CD8-positive, alpha-beta memory T cell (primary cell): ENCODE measurements around the gene MKLN1. TPM values are rescaled to one million over a fixed set of nuclear protein-coding genes. Genes with fewer than 3 reads are reported as not detected.

Experiments
- CTCF ChIA-PET: fragments of 350-600 bp; sonication (Branson Sonifier 250); formaldehyde crosslinking; loops from one replicate; lab custom pipeline; 2021; ENCODE audit warnings: antibody characterized with exemption; lab: Charles Lee
- POLR2A ChIA-PET: fragments of 350-600 bp; sonication (Branson Sonifier 250); formaldehyde crosslinking; loops from one replicate; lab custom pipeline; 2021; ENCODE audit warnings: antibody characterized with exemption; lab: Charles Lee
- DNase-seq, 5 donors: peaks; one replicate each; pipeline versions ENCODE4 v3.0.0 to v3.0.0-alpha.2; 2020 to 2022; ENCODE audit warnings: mixed read lengths in 1 of 5
- H3K27ac ChIP-seq: one replicate; pipeline ENCODE4 v1.7.0; 2013; ENCODE audit warnings: low read depth, mild to moderate bottlenecking, low read length, moderate library complexity
- H3K27me3 ChIP-seq: 2 replicates; pipeline ENCODE4 v1.7.0; 2013; ENCODE audit warnings: low read length, mild to moderate bottlenecking; ENCODE audit not compliant: insufficient read depth, poor library complexity, severe bottlenecking
- H3K36me3 ChIP-seq: 2 replicates; pipeline ENCODE4 v1.7.0; 2013; ENCODE audit warnings: mild to moderate bottlenecking, low read length, moderate library complexity; ENCODE audit not compliant: insufficient read depth
- H3K4me1 ChIP-seq: 2 replicates; pipeline ENCODE4 v1.7.0; 2013; ENCODE audit warnings: mild to moderate bottlenecking, low read length, moderate library complexity; ENCODE audit not compliant: insufficient read depth
- H3K4me3 ChIP-seq: 2 replicates; pipeline ENCODE4 v1.7.0; 2013; ENCODE audit warnings: mild to moderate bottlenecking, low read length
- H3K9me3 ChIP-seq: 2 replicates; pipeline ENCODE4 v1.7.0; 2013; ENCODE audit warnings: mild to moderate bottlenecking, low read length
- H3K27ac Mint-ChIP-seq, 8 donors: one replicate each; pipeline ENCODE4 v1.8.0; 2020 to 2021; ENCODE audit warnings: mixed read lengths in 8 of 8, mild to moderate bottlenecking in 6 of 8, inconsistent platforms in 3 of 8, moderate library complexity in 3 of 8
- H3K27me3 Mint-ChIP-seq, 2 donors: one replicate each; pipeline ENCODE4 v1.8.0; 2020 to 2021; ENCODE audit warnings: mixed read lengths in 2 of 2, mild to moderate bottlenecking in 1 of 2, moderate library complexity in 1 of 2
- H3K36me3 Mint-ChIP-seq, 3 donors: one replicate each; pipeline ENCODE4 v1.8.0; 2020 to 2021; ENCODE audit warnings: mixed read lengths in 3 of 3, inconsistent platforms in 1 of 3, mild to moderate bottlenecking in 1 of 3
- H3K4me1 Mint-ChIP-seq, 3 donors: one replicate each; pipeline ENCODE4 v1.8.0; 2020 to 2021; ENCODE audit warnings: mixed read lengths in 3 of 3, inconsistent platforms in 1 of 3, mild to moderate bottlenecking in 1 of 3
- H3K4me3 Mint-ChIP-seq, 7 donors: one replicate each; pipeline ENCODE4 v1.8.0; 2020 to 2021; ENCODE audit warnings: mixed read lengths in 7 of 7, mild to moderate bottlenecking in 6 of 7, moderate library complexity in 4 of 7, inconsistent platforms in 2 of 7
- H3K9me3 Mint-ChIP-seq, 5 donors: one replicate each; pipeline ENCODE4 v1.8.0; 2020 to 2022; ENCODE audit warnings: mixed read lengths in 5 of 5, mild to moderate bottlenecking in 3 of 5, moderate library complexity in 2 of 5, inconsistent platforms in 1 of 5
- polyA plus RNA-seq: library from polyadenylated mRNA; unstranded; fragments of 300-500 nt; fragmentation: Illumina TruSeq; gene quantifications from one replicate; pipeline ENCODE4 v1.2.3, GENCODE V29; 2021
- total RNA-seq, 2 experiments: library from RNA; stranded (reverse); gene quantifications; one replicate each; pipeline ENCODE4 v1.2.3, GENCODE V29; 2021

The MKLN1 gene
- total and polyA plus RNA-seq, 3 experiments from 2014 or later = 21.8 to 34.0 (median 31.0) TPM

DNA sequence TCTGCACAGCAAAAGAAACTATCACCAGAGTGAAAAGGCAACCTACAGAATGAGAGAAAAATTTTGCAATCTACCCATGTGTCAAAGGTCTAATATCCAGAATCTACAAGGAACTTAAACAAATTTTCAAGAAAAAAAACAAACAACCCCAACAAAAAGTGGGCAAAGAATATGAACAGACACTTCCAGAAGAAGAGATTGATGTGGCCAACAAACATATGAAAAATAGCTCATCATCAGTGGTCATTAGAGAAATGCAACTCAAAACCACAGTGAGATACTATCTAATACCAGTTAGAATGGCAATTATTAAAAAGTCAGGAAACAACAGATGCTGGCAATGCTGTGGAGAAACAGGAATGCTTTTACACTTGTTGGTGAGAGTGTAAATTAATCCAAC lies 7.1 kb upstream of the MKLN1 start:
- ChIA-PET CTCF (no interaction called here), POLR2A (no interaction called here)
- Mint-ChIP-seq H3K4me3 (peak overlapping the region in 1 of 7 donors; percentile 63), H3K4me1 (peaks cover 13 to 32% (median 22%) of the 10 kb centered on the region in 3 donors), H3K27ac (no peak overlapping the region), H3K27me3 (peaks cover 9 to 14% of the 10 kb centered on the region in 2 donors), H3K9me3 (no peaks in the 10 kb centered on the region), H3K36me3 (peaks cover 0 to 7% (median 4%) of the 10 kb centered on the region in 3 donors)
- no peak overlapping the region for H3K4me3 ChIP-seq
- H3K4me1 ChIP-seq = no peaks in the 10 kb centered on the region
- no peaks in the 10 kb centered on the region for H3K36me3 ChIP-seq
- H3K27ac ChIP-seq = no peak overlapping the region
- no peak for DNase-seq
- no peaks in the 10 kb centered on the region for H3K9me3 ChIP-seq
- no peaks in the 10 kb centered on the region for H3K27me3 ChIP-seq

DNA sequence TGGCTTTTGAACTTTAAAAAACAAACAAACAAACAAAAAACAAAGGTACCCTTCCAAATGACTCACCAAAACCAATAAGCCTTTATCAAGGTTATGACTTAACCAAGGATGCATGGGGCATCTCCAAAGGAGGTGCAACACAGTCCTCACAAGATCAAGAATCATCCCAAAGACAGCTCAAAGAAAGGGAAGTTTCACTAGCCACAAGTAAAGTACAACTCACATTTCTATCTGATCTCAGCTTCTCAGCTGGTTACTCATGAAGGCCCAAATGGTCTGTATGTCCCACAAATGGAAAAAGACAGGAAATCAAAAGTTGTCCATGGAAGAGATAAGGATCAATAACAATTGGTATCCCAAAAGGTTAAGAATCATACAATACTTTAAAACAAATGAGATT lies 6.0 kb upstream of the MKLN1 start:
- Histone ChIP-seq H3K4me1 (peaks cover 2% of the 10 kb centered on the region), H3K9me3 (no peaks in the 10 kb centered on the region), H3K27me3 (no peaks in the 10 kb centered on the region), H3K36me3 (no peaks in the 10 kb centered on the region), H3K27ac (no peak overlapping the region), H3K4me3 (no peak overlapping the region)
- peaks cover 20 to 41% (median 32%) of the 10 kb centered on the region in 3 donors for H3K4me1 Mint-ChIP-seq
- H3K27me3 Mint-ChIP-seq = peaks cover 4 to 9% of the 10 kb centered on the region in 2 donors
- no peak for DNase-seq
- CTCF ChIA-PET = no interaction called here
- peaks cover 0 to 7% (median 2%) of the 10 kb centered on the region in 3 donors for H3K36me3 Mint-ChIP-seq
- H3K4me3 Mint-ChIP-seq = peak overlapping the region in 1 of 7 donors; percentile 2
- no peaks in the 10 kb centered on the region for H3K9me3 Mint-ChIP-seq
- POLR2A ChIA-PET = no interaction called here
- H3K27ac Mint-ChIP-seq = peak overlapping the region in 1 of 8 donors; percentile 32

- Histone ChIP-seq H3K27ac (no peak overlapping the region), H3K4me3 (no peak overlapping the region), H3K27me3 (no peaks in the 10 kb centered on the region), H3K4me1 (peaks cover 5% of the 10 kb centered on the region), H3K9me3 (no peaks in the 10 kb centered on the region), H3K36me3 (no peaks in the 10 kb centered on the region)
- Mint-ChIP-seq H3K27me3 (peaks cover under 1 to 6% of the 10 kb centered on the region in 2 donors), H3K4me3 (peak overlapping the region in 1 of 7 donors; percentile 2), H3K36me3 (peaks cover under 1 to 7% (median 2%) of the 10 kb centered on the region in 3 donors), H3K9me3 (no peaks in the 10 kb centered on the region), H3K27ac (peak overlapping the region in 1 of 8 donors; percentile 31), H3K4me1 (peaks cover 24 to 45% (median 36%) of the 10 kb centered on the region in 3 donors)
- no peak for DNase-seq
- ChIA-PET POLR2A (no interaction called here), CTCF (no interaction called here)
These were observed 5.6 kb upstream of the MKLN1 start for GRCh38 chr7:131322061-131322460.

DNA sequence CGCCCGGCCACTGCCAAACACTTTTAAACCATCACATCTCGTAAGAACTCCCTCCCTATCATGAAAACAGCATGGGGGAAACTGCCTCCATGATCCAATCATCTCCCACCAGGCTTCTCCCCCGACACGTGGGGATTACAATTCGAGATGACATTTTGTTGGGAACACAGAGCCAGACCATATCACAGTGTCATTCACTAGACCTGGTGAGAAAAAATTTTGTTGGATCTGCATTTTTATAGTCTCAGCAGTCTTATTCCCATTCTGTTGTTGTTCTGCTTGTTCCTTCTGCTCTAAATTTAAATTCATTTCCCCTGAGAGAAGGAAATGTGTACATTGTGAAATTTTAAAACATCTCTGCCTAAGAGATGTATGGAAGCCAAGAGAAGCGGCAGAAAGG lies 4.8 kb upstream of the MKLN1 start:
- Histone ChIP-seq H3K36me3 (no peaks in the 10 kb centered on the region), H3K27me3 (no peaks in the 10 kb centered on the region), H3K27ac (no peak overlapping the region), H3K4me3 (no peak overlapping the region), H3K9me3 (no peaks in the 10 kb centered on the region), H3K4me1 (peaks cover 5% of the 10 kb centered on the region)
- Mint-ChIP-seq H3K36me3 (peaks cover 0 to 10% (median 7%) of the 10 kb centered on the region in 3 donors), H3K4me1 (peaks cover 29 to 52% (median 37%) of the 10 kb centered on the region in 3 donors), H3K27me3 (peaks cover 0 to 5% of the 10 kb centered on the region in 2 donors), H3K4me3 (peak overlapping the region in 1 of 7 donors; percentile 32), H3K9me3 (no peaks in the 10 kb centered on the region), H3K27ac (no peak overlapping the region)
- DNase-seq = no peak
- ChIA-PET POLR2A (interaction anchor here (0.6 kb wide), 1 partner anchor 7 kb away, joined by 10 read pairs; no protein-coding TSS in a partner anchor), CTCF (no interaction called here)

DNA sequence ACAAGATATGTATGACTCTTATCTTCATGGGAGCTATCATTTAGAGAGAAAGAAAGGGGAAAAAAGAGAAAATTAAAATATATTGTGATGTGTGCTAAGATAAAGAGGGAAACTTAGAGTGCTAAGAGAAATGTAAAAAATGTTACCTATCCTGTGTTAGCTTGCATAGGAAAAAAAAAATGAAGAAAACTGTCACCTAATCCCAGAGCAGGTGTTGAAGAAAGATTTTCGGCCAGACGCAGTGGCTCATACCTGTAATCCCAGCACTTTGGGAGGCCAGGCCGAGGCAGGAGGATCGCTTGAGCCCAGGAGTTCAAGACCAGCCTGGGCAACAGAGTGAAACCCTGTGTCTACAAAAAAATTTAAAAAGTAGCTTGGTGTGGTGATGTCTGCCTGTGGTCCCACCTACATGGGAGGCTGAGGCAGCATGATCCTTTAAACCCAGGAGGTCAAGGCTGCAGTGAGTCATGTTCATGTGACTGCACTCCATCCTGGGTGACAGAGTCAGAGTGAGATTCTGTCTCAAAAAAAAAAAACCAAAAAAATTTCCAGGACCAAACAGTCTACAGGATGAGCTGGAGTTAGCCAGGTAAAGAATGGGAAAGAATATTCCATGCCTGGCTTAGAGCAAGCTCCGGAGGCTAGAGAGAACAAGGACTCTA lies 2.4 kb upstream of the MKLN1 start:
- Mint-ChIP-seq H3K9me3 (no peaks in the 10 kb centered on the region), H3K27ac (peak overlapping the region in 4 of 8 donors; percentile 26 to 96 (median 77)), H3K4me3 (peak overlapping the region; percentile 18 to 84 (median 56)), H3K36me3 (peaks cover 0 to 18% (median 4%) of the 10 kb centered on the region in 3 donors), H3K27me3 (no peaks in the 10 kb centered on the region), H3K4me1 (peaks cover 50 to 77% (median 59%) of the 10 kb centered on the region in 3 donors)
- DNase-seq = no peak
- Histone ChIP-seq H3K27ac (no peak overlapping the region), H3K36me3 (no peaks in the 10 kb centered on the region), H3K27me3 (no peaks in the 10 kb centered on the region), H3K9me3 (no peaks in the 10 kb centered on the region), H3K4me1 (peaks cover 18% of the 10 kb centered on the region), H3K4me3 (no peak overlapping the region)
- ChIA-PET POLR2A (interaction anchor here (1.3 kb wide), 1 partner anchor 215 kb away, joined by 4 read pairs; no protein-coding TSS in a partner anchor), CTCF (interaction anchor here (1.3 kb wide), 1 partner anchor 428 kb away, joined by 4 read pairs; no protein-coding TSS in a partner anchor)

GRCh38 chr7:131326576-131326975 lies 1.1 kb upstream of the MKLN1 start:
- peak overlapping the region; percentile 21 to 98 (median 93) for H3K27ac Mint-ChIP-seq
- H3K4me3 Mint-ChIP-seq = peak overlapping the region; percentile 88 to 100 (median 98)
- ChIA-PET CTCF (interaction anchor here (0.7 to 1.8 kb wide), 4 partner anchors 24 to 430 kb away, joined by 3 to 7 read pairs (median 4); no protein-coding TSS in a partner anchor), POLR2A (interaction anchor here (0.6 to 1.7 kb wide), 3 partner anchors 217 to 223 kb away, joined by 6 to 12 read pairs (median 7); no protein-coding TSS in a partner anchor)
- H3K27ac ChIP-seq = peak overlapping the region; percentile 96
- peak overlapping the region; percentile 89 for H3K4me3 ChIP-seq
- peaks cover 60 to 89% (median 72%) of the 10 kb centered on the region in 3 donors for H3K4me1 Mint-ChIP-seq
- peaks cover 21% of the 10 kb centered on the region for H3K4me1 ChIP-seq
- H3K27me3 ChIP-seq = no peaks in the 10 kb centered on the region
- H3K9me3 Mint-ChIP-seq = no peaks in the 10 kb centered on the region
- DNase-seq = no peak
- H3K9me3 ChIP-seq = no peaks in the 10 kb centered on the region
- no peaks in the 10 kb centered on the region for H3K27me3 Mint-ChIP-seq
- no peaks in the 10 kb centered on the region for H3K36me3 ChIP-seq
- H3K36me3 Mint-ChIP-seq = peaks cover 0 to 18% (median 0%) of the 10 kb centered on the region in 3 donors

DNA sequence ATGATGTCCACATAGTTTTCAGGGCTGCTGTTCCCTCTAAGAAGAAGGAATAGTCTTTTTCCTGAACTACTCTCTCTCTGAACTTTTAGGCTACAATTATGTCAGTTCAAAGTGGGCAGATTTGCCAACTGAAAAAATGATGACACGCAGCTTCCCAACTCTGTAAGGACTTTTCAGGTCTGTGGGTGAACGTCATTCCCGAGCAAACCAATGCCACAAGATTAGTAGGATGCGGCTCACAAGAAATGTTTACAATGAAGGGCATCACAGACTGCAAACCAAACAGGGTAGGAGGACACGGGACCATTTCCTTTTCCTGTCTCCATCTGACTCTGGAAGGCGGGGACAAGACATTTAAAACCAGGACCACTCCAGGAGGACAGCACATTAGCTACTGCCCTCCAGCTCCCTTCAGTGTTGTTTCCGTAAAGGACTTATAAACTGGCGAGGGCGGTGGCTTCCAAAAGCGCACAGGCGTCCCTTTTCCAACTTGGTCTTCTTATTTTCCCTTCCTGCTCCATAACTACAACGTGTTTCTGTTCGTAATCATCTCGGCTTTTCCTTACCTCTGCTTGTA lies 539 bp upstream of the MKLN1 start:
- Mint-ChIP-seq H3K27ac (peak overlapping the region; percentile 87 to 99 (median 96)), H3K36me3 (peaks cover 0 to 18% (median 0%) of the 10 kb centered on the region in 3 donors), H3K9me3 (no peaks in the 10 kb centered on the region), H3K4me1 (peaks cover 61 to 88% (median 74%) of the 10 kb centered on the region in 3 donors), H3K4me3 (peak overlapping the region; percentile 88 to 100 (median 98)), H3K27me3 (no peaks in the 10 kb centered on the region)
- Histone ChIP-seq H3K27me3 (no peaks in the 10 kb centered on the region), H3K4me1 (peaks cover 21% of the 10 kb centered on the region), H3K9me3 (no peaks in the 10 kb centered on the region), H3K27ac (peak overlapping the region; percentile 96), H3K4me3 (peak overlapping the region; percentile 89), H3K36me3 (no peaks in the 10 kb centered on the region)
- peak in 2 of 5 donors; percentile 3 to 18 for DNase-seq
- POLR2A ChIA-PET = interaction anchor here (0.6 to 2.5 kb wide), 4 partner anchors 218 to 224 kb away, joined by 6 to 14 read pairs (median 10); no protein-coding TSS in a partner anchor
- CTCF ChIA-PET = interaction anchor here (0.7 to 1.8 kb wide), 5 partner anchors 8 to 258 kb away, joined by 3 to 7 read pairs (median 4); no protein-coding TSS in a partner anchor
